Activated T-cell treated with anti-CD3 and anti-CD28 coated beads, Interleukin-2, amount 50 U/mL, for 72 hours (primary cell): Measurements from ENCODE around the gene ULK4. TPM values are rescaled to one million over a fixed set of nuclear protein-coding genes. Genes with fewer than 3 reads are reported as not detected.
"Not testable (repeated sequence)": the region's sequence is repeated elsewhere in the genome, so short reads cannot be mapped to it uniquely, and the experiment has no call there.

Source experiments
- ATAC-seq, 2 donors: fragments of 150-1000 bp; cut with Tn5 transposase; replicated peaks in 1 of 2; 2 replicates each; pipeline ENCODE4 v1.10.0; 2021; ENCODE audit warnings: moderate library complexity in 2 of 2, mild to moderate bottlenecking in 1 of 2
- DNase-seq, 2 donors: peaks; one replicate each; pipeline ENCODE4 v3.0.0; 2021 to 2022; ENCODE audit warnings: mixed read lengths in 1 of 2
- H3K27ac Mint-ChIP-seq: one replicate; pipeline ENCODE4 v1.8.0; 2022; ENCODE audit warnings: mild to moderate bottlenecking, moderate library complexity, mixed read lengths
- H3K27me3 Mint-ChIP-seq: one replicate; pipeline ENCODE4 v1.8.0; 2022; ENCODE audit warnings: low read depth, mixed read lengths
- H3K36me3 Mint-ChIP-seq, 2 donors: one replicate each; pipeline ENCODE4 v1.8.0; 2022; ENCODE audit warnings: mixed read lengths in 2 of 2, mild to moderate bottlenecking in 1 of 2; ENCODE audit not compliant: insufficient read depth in 2 of 2
- H3K4me1 Mint-ChIP-seq: one replicate; pipeline ENCODE4 v1.8.0; 2022; ENCODE audit warnings: low read depth, mixed read lengths
- H3K4me3 Mint-ChIP-seq, 2 donors: one replicate each; pipeline ENCODE4 v1.8.0; 2022; ENCODE audit warnings: mild to moderate bottlenecking in 2 of 2, mixed read lengths in 2 of 2, moderate library complexity in 2 of 2
- H3K9me3 Mint-ChIP-seq, 2 donors: one replicate each; pipeline ENCODE4 v1.8.0; 2022; ENCODE audit warnings: mixed read lengths in 2 of 2
- total RNA-seq, 2 donors: library from RNA; stranded (reverse); gene quantifications; one replicate each; pipeline ENCODE4 v1.2.3, GENCODE V29; 2022

Gene ULK4
- total RNA-seq, 2 donors from 2014 or later = 8.0 to 11.1 TPM

DNA sequence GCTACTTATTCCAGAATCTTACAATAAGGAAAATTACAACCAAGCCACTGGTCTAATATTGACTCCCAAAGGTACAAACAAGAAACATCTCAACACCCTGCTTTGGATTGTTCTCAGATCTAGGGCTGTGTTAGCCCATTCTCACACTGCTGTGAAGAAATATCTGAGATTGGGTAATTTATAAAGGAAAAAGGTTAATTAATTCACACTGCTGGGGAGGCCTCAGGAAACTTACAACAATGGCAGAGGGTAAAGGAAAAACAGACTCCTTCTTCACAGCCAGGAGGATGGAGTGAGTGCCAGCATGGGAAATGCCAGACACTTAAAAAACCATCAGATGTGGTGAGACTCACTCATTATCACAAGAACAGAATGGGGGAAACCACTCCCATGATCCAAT, 208.3 kb downstream of the ULK4 start:
- H3K4me1 Mint-ChIP-seq = peaks cover 14% of the 10 kb centered on the region
- H3K27ac Mint-ChIP-seq = no peak overlapping the region
- H3K4me3 Mint-ChIP-seq = no peak overlapping the region
- peaks cover 0 to 2% of the 10 kb centered on the region in 2 donors for H3K9me3 Mint-ChIP-seq
- ATAC-seq (no peak), DNase-seq (no peak)
- H3K27me3 Mint-ChIP-seq = no peaks in the 10 kb centered on the region
- H3K36me3 Mint-ChIP-seq = peaks cover 0 to 2% of the 10 kb centered on the region in 2 donors

DNA sequence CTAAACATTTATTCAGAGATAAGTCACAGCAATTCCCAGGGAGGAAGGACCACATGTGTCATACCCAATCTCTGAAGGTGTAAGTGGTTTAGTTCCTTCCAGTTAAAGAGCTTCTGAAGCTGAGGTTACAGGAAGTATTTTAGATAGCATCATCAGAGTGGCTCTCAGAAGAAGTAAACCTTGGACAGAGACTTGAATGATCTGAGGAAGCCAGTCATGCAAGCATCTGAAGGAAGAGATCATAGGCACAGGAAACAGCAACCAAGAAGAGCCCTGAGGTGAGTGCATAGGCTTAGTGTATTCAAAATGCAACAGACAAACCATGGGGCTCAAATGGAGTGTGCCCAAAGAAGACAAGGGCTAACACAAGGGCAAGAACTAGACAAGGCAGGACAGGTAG, 210.3 kb downstream of the ULK4 start:
- Mint-ChIP-seq H3K27ac (peak overlapping the region; percentile 1), H3K4me3 (no peak overlapping the region), H3K9me3 (peaks cover 0 to 2% of the 10 kb centered on the region in 2 donors), H3K4me1 (peaks cover 14% of the 10 kb centered on the region), H3K27me3 (no peaks in the 10 kb centered on the region), H3K36me3 (peaks cover 0 to 2% of the 10 kb centered on the region in 2 donors)
- DNase-seq (peak in 1 of 2 donors; percentile 8), ATAC-seq (peak; percentile 64 to 92)

DNA sequence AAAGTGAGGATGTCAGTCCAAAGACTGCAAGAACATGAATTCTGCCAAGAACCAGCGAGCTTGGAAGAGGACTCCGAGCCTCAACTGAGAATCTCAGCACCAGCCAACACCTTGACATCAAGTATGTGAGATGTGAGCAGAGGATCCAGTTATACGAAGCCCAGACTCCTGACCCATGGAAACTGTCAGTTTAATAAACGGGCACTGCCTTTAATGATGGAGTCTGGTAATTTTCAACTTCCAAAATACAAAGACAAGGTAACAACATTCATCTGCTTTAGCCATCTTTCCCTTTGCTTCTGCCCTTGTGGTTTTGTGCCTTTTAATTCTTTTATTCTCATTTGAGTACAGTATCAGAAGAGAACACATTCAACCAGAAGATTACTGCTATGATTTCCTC, 211.9 kb downstream of the ULK4 start:
- Mint-ChIP-seq H3K4me3 (no peak overlapping the region), H3K4me1 (peaks cover 14% of the 10 kb centered on the region), H3K36me3 (peaks cover 0 to 2% of the 10 kb centered on the region in 2 donors), H3K27ac (no peak overlapping the region), H3K9me3 (peaks cover 0 to 2% of the 10 kb centered on the region in 2 donors), H3K27me3 (no peaks in the 10 kb centered on the region)
- ATAC-seq (no peak), DNase-seq (no peak)

DNA sequence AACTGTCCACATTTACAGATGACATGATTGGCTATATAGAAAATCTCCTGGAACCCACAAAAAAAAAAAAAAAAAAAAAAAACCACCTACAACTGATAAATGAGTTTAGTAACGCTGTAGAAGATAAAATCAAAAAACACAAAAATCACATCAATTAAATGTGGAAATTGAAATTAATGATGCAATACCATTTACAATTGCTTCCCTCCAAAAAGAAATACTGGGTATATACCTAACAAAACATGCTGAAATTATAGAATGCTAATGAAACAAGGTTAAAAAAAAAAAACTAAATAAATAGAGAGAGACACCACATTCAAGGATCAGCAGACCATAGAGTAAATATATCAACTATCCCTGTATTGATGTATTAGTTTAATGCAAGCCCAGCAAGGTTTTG, 215.7 kb downstream of the ULK4 start:
- Mint-ChIP-seq H3K4me1 (peaks cover 1% of the 10 kb centered on the region), H3K27ac (no peak overlapping the region), H3K36me3 (no peaks in the 10 kb centered on the region), H3K4me3 (no peak overlapping the region), H3K9me3 (no peaks in the 10 kb centered on the region), H3K27me3 (no peaks in the 10 kb centered on the region)
- no peak for DNase-seq
- ATAC-seq = no peak

DNA sequence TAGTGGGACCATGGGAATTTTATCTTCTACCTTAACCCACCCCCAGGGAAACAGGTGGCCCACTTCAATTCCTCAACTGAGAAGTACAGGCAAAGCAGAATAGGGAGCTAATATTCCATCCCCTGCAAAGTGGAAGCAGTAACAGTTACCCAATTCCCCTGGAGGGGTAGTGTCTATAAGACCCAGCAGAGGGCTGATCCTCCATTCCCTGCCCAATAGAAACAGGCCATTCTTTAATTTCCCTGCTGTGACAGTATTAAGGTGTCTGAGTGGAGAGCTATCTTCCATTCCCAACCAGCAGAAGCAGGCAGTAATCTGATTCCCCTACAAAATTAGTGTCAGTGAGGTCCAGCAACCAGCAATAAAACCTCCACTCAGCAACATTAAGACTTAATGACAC, 219.8 kb downstream of the ULK4 start:
- DNase-seq (no peak), ATAC-seq (no peak)
- Mint-ChIP-seq H3K9me3 (peaks cover 2% of the 10 kb centered on the region in 2 donors), H3K4me1 (no peaks in the 10 kb centered on the region), H3K4me3 (no peak overlapping the region), H3K36me3 (peaks cover 0 to 5% of the 10 kb centered on the region in 2 donors), H3K27me3 (no peaks in the 10 kb centered on the region), H3K27ac (no peak overlapping the region)

DNA sequence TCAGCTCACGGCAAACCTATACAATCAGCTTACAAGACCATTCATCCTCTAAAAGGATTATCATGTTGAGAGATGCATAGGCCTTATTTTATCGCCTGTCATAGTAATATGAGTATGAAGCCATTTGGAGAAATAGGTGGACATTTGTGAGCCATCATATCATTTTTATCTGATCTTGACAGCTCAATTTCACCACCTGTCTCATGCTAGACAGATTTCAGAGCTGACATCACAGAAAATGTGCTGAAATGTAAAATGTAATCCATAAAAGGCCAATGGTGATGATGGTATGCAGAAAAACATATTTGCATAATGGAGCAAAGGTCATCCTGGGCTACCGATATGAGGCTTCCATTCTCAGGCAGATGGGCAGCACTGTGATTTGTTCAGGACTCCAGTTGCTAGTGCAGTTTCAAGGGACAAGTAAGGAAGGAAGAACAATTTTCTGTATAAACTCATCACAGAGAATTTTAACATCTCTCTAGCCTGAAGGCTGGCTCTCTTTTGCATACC, 221.5 kb downstream of the ULK4 start:
- no peaks in the 10 kb centered on the region for H3K27me3 Mint-ChIP-seq

DNA sequence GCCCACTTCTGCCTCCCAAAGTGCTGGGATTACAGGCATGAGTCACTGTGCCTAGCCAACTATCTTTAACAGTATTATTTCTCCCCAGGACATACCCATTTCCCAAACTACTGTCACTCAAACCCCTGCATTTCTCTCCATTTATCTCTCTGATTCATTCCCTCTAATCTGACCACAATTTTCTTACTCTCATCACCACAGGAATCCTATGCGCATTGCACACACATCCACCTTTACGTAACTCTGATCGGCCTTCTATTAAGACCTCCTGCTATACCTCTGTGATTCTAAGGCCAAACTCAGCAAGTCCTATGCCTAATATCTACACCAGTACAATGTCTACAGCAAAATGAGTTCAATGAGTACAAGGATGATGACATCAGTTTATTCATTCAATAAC, 235.0 kb downstream of the ULK4 start:
- Mint-ChIP-seq H3K27me3 (no peaks in the 10 kb centered on the region), H3K9me3 (peaks cover 1 to 3% of the 10 kb centered on the region in 2 donors), H3K36me3 (peaks cover 0 to 3% of the 10 kb centered on the region in 2 donors), H3K4me1 (no peaks in the 10 kb centered on the region), H3K27ac (no peak overlapping the region), H3K4me3 (no peak overlapping the region)
- ATAC-seq (no peak), DNase-seq (no peak)

More for the DNA sequence above, 221.5 kb downstream of the ULK4 start:
- no peaks in the 10 kb centered on the region for H3K4me1 Mint-ChIP-seq
- DNase-seq (no peak), ATAC-seq (no peak)
- H3K27ac Mint-ChIP-seq = no peak overlapping the region
- H3K4me3 Mint-ChIP-seq = no peak overlapping the region
- peaks cover 2% of the 10 kb centered on the region in 2 donors for H3K9me3 Mint-ChIP-seq
- H3K36me3 Mint-ChIP-seq = peaks cover 0 to 6% of the 10 kb centered on the region in 2 donors

DNA sequence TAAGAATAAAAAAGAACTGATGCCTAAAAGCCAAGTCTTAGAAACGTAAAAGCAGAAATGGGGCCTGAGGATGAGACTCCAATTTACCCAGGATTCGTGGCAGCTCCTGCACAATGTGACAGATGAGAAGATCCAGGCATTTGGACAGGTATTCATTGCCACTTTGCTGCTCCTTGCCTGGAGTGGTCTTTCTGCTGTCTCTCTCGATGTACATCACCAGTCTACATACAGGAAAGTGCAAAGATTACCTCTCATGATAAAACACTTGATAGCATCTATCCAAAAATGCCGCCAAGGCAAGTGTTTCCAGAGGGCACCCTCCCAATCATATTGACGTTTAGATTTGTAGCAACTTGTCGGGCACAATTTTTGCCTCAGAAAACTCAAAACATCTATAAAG, 244.3 kb downstream of the ULK4 start:
- no peak overlapping the region for H3K27ac Mint-ChIP-seq
- H3K9me3 Mint-ChIP-seq = no peaks in the 10 kb centered on the region
- H3K4me1 Mint-ChIP-seq = no peaks in the 10 kb centered on the region
- no peaks in the 10 kb centered on the region for H3K36me3 Mint-ChIP-seq
- no peak for ATAC-seq
- DNase-seq = no peak
- no peaks in the 10 kb centered on the region for H3K27me3 Mint-ChIP-seq
- no peak overlapping the region for H3K4me3 Mint-ChIP-seq

DNA sequence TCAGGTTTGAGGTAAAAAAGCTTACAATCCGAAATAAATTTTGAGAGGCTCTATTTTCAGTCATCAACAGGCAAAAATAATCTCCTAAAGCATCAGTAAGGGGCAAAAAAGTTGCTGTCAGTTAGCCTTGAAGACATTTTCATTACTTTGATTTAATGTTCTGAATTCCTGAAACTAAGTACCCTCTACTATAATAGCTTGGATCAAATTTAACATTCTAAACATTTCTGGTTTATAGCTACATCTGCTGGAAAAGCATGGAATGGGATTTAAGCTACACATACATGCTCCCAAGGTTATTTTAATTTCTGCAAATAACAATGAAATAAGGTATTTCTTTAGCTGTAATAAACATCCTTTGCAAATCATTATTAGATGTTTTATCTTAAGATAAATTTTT, 245.4 kb downstream of the ULK4 start:
- Mint-ChIP-seq H3K9me3 (no peaks in the 10 kb centered on the region), H3K4me1 (no peaks in the 10 kb centered on the region), H3K4me3 (no peak overlapping the region), H3K36me3 (no peaks in the 10 kb centered on the region), H3K27me3 (no peaks in the 10 kb centered on the region), H3K27ac (no peak overlapping the region)
- no peak for ATAC-seq
- no peak for DNase-seq

DNA sequence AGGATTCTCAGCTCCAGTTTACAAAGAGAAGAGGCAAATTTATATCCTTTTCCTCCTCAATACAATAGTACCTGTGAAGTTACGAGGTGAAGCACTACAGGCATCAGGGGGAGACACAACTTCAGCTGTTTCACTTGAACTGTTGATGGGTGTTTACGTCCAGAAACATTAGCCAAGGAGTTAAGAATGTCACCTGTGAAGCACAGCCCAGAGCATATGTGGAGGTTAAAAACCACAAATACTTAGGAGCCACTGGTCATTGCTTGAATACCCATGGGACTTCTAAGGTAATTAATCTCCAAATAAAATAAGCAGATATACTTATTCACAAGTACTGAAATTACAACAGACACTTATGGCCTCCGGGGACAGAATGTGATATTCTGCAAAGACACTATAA, 246.5 kb downstream of the ULK4 start:
- Mint-ChIP-seq H3K9me3 (no peaks in the 10 kb centered on the region), H3K27ac (no peak overlapping the region), H3K27me3 (no peaks in the 10 kb centered on the region), H3K36me3 (no peaks in the 10 kb centered on the region), H3K4me3 (no peak overlapping the region), H3K4me1 (no peaks in the 10 kb centered on the region)
- DNase-seq (no peak), ATAC-seq (no peak)

DNA sequence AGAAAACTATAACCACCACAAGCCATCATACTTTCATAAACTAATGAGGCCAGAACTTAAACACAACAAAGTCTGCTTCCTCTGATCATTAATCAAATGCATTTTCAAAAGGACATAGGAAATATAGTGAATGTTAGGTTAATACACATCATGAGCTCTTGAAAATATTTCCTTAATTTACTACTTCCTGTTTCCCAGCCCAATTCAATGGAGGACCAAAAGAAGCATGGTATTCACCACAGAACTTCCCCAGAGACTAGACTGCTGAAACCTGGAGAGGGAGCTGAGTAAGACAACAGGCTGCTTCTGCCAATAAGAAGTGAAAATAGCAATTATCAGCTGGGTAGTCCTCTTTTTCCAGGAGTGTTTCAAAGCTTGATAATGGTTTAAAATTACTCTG, 250.3 kb downstream of the ULK4 start:
- Mint-ChIP-seq H3K9me3 (no peaks in the 10 kb centered on the region), H3K4me3 (no peak overlapping the region), H3K36me3 (no peaks in the 10 kb centered on the region), H3K4me1 (no peaks in the 10 kb centered on the region), H3K27ac (no peak overlapping the region), H3K27me3 (no peaks in the 10 kb centered on the region)
- ATAC-seq (no peak), DNase-seq (no peak)

DNA sequence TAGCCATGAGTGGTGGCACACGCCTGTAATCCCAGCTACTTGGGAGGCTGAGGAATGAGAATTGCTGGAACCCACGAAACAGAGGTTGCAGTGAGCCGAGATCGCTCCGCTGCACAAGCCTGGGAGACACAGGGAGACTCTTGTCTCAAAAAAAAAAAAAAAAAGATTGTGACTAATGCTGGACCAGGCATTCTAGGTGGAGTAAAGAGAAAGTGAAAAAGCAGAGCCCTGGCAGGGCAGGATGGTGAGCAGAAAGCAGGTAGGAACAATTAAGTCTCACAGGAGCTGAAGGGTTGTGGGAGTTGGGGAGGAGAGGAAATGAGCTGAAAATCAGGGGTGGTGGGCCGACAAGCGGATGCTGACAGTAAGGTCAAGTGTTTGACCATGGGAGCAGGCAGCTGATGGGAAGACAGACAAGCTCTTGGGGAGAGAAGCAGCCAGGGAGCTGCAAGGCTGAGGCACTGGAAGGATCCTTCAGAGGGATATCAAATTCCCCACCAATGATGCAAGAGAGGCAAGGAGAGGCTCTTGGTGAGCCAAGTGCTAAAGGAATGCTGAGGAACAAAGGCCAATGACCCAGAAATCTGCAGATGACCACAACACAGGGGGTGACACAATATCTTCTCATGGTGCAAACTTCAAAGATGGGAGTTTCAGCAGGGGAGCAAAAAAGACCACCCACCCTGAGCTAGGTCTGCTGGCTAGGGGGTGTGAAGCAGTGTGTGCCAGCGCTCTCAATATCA, 251.1 kb downstream of the ULK4 start:
- no peaks in the 10 kb centered on the region for H3K9me3 Mint-ChIP-seq
- H3K4me1 Mint-ChIP-seq = no peaks in the 10 kb centered on the region
- no peak for ATAC-seq
- DNase-seq = no peak
- H3K27ac Mint-ChIP-seq = no peak overlapping the region
- no peaks in the 10 kb centered on the region for H3K36me3 Mint-ChIP-seq
- no peak overlapping the region for H3K4me3 Mint-ChIP-seq
- no peaks in the 10 kb centered on the region for H3K27me3 Mint-ChIP-seq

DNA sequence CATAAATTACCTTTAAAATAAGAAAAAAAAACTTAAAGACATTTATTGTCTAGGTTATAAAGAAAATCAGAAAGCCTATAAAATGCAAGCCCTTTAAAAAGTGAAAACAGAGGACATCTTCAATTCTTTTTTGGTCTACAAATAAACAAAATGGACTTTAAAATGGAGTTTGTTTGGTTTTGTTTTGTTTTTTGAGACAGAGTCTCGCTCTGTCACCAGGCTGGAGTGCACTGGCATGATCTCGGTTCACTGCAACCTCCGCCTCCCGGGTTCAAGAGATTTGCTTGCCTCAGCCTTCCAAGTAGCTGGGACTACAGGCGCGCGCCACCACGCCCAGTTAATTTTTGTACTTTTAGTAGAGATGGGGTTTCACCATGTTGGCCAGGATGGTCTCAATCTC, 252.7 kb downstream of the ULK4 start:
- not testable (repeated sequence) for H3K27ac Mint-ChIP-seq, H3K4me1 Mint-ChIP-seq, ATAC-seq, DNase-seq, H3K4me3 Mint-ChIP-seq, H3K9me3 Mint-ChIP-seq, H3K36me3 Mint-ChIP-seq, H3K27me3 Mint-ChIP-seq

DNA sequence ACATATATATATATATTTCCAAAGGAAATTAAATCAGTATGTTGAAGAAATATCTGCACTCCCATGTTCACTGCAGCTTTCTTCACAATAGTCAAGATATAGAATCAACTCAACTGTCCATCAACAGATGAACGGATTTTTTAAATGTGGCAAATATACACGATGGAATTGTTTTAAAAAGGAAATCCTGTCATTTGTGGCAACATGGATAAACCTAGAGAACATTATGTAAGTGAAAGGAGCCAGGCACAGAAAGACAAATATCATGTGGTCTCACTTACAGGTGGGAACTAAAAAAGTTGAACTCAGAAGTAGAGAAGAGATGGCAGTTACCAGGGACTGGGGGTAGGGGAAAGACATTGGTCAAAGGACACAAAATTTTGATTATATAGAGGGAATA, 253.7 kb downstream of the ULK4 start:
- Mint-ChIP-seq H3K4me3 (no peak overlapping the region), H3K4me1 (no peaks in the 10 kb centered on the region), H3K27ac (no peak overlapping the region), H3K27me3 (no peaks in the 10 kb centered on the region), H3K9me3 (no peaks in the 10 kb centered on the region), H3K36me3 (no peaks in the 10 kb centered on the region)
- DNase-seq (no peak), ATAC-seq (no peak)
